HG03135 (cell line): Measurements from ENCODE around the gene MND1.
A peak's percentile ranks its signal among the peaks of the same experiment; 100 is the strongest.
"Not testable (repeated sequence)": the region's sequence is repeated elsewhere in the genome, so short reads cannot be mapped to it uniquely, and the experiment has no call there.

ENCODE experiments used
- ATAC-seq: cut with Tn5 transposase; IDR thresholded peaks from one replicate; pipeline ENCODE4 v1.9.1; 2021; ENCODE audit warnings: mild to moderate bottlenecking, moderate library complexity; ENCODE audit not compliant: unreplicated experiment

Gene MND1

DNA sequence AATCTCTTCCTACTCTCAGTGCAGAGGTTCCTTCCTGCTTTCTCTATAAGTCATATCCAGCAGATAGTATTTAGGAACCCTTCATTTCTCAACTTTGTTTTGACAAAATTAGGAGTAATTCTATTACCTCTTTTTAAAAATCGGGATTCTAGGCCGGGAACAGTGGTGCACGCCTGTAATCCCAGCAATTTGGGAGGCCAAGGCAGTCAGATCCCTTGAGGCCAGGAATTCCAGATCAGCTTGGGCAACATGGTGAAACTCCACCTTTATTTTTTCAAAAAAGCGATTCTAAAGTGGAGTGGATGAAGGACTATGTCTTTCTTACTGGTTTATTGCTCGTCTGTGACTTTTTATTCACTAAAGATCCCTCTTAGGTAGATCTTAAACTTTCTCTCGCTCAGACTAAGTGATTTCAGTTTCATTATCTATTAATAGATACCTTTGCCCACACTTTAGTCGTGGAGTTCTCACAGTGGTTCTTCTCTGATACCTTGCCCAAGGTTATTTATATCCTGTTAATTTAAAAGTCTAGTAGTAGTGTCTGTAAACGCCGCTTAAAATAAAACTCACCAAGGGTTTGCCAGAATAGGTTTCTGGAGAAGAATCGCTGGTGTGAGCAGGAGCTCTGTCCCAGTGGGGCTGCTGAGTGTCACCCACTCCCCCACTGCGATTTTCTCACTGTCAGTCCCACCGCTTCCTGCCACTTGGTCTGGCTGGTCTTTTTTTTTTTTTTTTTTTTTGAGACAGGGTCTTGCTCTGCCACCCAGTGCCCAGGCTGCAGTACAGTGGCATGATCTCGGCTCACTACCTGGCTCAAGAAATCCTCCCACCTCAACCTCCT, 94.6 kb downstream of the MND1 start:
- ATAC-seq = peak; percentile 75

DNA sequence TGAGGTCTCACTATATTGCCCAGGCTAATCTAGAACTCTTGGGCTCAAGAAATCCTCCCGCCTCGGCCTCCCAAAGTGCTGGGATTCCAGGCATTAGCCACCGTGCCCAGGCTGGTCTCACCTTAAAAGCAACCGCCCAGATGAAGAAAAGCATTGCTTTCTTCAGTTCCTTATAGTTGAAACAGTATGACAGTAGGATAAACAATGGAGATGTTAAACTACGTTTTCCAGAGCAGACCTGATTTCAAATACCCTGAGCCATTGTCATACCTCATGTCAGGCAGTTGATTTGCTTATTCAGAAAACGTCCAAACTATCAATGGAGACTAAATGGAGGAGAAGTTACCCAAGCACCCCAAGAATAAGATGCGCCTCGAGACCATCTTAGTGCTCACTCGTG, 95.3 kb downstream of the MND1 start:
- peak; percentile 7 for ATAC-seq

DNA sequence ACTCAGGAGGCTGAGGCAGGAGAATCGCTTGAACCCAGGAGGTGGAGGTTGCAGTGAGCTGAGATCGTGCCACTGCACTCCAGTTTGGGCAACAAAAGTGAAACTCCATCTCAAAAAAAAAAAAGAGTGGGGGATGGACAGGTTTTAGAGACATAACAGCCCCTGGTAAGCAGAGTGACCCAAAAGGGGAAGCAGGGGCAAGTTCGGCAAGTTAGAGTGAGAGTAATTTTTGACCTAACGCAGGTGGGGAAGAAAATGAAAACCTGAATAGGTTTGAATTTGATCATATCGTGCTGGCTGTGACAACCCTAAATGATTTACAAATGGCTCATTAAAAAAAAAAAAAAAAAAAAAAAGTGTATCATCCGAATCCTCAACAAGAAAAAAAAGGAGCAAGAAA, 96.0 kb downstream of the MND1 start:
- no peak for ATAC-seq

DNA sequence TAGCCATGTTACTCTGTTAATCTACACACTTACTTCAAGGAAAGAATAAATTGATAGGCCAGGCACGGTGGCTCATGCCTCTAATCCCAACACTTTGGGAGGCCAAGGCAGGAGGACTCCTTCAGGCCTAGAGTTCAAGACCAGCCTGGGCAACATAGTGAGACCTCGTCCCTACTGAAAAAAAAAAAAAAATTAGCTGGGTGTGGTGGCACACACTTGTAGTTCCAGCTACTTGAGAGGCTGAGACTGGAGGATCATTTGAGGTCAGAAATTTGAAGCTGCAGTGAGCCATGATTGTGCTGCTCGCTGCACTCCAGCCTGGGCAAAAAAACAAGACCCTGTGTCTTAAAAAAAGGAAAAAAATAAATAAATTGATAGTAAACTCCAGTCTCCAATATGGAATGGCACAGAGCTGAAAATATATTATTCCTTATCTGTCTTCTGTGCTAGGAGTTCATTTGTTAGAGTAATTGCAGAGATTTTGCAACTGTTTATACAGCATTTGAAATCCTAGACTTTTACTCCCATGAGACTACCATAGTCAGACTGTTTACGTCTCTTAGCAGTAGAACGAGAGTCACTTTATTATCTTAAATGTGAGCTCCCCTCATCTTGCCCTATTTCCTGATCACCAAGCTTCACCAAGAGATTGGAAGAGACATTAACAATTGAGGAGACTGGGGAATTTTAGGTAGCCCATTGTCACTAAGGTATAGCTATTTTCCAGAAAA, 102.9 kb downstream of the MND1 start:
- ATAC-seq = no peak

DNA sequence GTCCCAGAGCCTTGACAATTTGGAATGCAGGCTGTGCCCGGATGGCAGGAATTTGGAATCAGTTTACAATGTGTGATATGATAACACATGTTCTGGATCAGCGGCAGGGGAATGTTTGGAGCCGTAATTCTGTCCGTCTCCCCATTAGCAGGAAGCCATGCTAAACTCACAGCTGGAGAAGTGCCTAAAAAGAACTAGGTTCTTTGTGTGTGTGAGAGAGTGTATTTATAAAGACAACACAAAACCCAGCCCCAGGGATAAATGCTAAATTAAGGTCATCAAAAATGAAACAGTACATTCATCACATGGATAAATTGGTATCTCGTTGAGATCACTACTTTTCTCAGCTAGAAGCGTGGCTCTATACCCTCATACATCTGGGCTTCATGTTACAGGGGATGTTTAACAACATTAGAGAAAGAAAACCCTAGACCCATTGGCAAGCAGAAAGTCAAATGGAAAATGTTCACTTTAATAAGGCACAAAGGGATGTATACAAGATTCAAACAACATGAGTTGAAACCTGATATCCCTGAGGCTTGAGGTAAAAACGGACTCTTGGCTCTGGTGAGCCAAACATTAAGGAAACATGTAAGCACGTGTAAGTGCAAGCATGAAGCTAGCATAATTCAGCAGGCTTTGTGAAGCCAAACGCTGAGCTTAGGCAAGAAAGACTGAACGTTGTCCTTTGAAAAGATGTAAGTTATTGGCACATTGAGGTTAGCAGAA, 103.7 kb downstream of the MND1 start:
- no peak for ATAC-seq

DNA sequence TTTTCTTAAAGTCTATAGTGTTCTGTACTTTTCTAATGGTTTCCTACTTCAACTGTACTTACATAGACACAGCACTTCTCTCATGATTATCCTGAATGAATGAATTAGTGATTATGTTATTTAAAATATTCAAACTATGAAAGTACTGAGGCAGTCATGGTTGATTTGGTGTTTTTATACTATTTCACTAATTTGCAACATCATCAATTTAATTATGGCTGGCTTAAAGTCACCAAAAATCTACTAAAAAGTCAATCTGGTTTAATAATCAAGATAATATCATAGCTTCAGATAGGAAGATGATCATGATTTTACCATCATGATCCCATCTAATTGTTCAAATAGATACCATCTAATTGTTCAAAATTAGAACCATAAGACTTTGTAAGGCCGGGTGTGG, 104.8 kb downstream of the MND1 start:
- no peak for ATAC-seq

DNA sequence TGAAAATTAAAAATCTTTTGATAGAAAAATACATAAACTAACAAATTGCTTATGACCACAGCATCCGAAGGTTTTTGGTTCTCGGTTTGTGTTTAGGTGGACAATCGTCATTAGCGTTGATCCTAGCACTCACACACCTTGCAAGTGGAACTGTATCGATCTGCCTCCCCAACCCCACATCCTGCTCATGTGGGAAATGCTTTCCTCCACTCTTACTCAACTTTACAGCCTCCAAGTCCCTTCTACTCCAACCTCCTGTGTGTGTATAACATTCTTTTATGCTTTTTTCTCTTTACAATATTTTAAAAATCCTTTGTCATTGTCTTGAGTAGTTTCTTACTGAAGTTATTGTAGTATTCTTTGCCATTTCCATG, 106.0 kb downstream of the MND1 start:
- peak; percentile 27 for ATAC-seq

DNA sequence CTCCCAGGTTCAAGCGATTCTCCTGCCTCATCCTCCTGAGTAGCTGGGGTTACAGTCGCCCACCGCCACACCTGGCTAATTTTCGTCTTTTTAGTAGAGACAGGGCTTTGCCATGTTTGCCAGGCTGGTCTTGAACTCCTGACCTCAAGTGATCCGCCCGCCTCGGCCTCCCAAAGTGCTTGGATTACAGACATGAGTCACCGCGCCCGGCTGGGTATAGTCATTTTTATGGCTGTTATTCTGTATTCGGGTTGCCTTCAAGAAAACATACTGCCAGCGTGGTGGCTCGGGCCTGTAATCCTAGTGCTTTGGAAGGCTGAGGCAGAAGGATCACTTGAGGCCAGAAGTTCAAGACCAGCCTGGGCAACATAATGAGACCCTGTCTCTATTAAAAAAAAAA, 106.7 kb downstream of the MND1 start:
- ATAC-seq = not testable (repeated sequence)

DNA sequence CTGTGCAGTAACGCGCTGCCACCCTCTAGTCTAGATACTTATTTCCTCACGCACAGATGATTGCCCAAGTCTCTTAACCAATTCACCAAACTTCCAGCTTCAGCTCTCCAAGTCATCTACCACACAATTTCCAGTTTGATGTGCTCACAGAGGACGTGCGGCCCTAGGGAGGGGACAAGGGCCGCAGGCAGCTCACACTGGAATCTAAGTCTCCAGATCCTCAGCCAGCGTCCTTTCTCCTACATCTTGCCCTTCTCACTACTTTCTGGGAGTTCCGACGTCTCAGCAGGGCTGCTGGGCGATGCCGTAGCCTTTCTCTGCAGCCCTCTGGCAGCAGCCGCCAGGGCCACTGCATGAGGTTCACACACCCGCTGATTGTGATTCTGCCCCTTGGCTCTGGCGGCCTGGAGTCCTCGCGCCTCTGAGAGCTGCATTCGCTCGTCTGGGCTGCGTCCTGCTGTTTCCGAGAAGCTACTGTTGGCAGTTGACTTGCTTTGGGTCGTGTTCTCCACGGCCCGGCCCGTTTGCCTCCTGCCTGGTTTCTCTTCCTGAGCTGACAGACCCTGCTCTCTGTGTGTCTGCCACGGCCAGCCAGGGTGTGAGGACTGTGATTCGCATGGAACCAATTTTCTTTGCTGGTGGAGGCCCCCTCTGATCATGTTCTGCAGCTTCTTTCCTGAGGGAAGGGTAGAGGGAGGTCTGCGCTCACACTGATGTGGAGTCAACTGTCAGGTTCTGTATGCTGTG, 107.6 kb downstream of the MND1 start:
- no peak for ATAC-seq

DNA sequence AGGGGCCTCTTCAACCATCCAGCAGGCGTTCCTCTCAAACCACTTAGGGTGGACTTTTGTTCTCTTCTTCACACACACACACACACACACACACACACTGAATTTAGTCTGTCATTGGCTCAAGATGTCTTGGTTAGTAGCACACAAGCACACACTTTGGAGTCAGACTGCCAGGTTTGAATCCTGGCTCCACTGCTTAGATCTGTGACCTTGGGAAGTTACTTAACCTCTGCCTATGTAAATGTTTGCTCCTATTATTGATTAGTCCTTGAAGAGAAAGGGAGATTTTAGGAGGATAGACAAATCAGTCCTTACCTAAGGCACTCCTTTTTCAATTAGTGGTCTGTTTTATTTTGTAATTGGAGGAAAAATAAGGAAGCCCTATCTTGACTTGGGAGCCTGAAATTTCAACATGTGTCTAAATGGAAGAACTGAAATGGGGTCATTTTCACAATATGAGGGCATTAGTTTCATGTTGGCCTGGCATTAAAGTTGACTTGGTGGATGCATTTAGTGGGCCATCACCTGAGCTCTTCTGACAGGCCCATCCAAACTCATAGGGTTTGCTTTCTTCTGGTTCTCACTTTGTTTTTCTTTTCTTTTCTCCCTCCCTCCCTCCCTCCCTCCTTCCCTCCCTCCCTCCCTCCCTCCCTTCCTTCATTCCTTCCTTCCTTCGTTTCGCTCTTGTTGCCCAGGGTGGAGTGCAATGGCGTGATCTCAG, 108.3 kb downstream of the MND1 start:
- ATAC-seq = no peak

DNA sequence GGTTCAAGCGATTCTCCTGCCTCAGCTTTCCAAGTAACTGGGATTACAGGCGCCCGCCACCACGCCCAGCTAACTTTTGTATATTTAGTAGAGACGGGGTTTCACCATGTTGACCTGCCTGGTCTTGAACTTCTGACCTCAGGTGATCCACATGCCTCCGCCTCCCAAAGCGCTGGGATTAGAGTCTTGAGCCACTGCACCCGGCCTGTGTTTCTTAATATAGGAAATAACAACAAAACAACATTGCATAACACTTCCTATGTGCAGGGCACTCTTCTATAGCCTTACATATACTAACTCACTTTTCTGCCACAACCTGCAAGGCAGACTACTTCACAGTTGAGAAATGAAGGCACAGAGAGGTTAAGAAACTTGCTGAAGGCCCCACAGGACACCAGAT, 108.9 kb downstream of the MND1 start:
- no peak for ATAC-seq

DNA sequence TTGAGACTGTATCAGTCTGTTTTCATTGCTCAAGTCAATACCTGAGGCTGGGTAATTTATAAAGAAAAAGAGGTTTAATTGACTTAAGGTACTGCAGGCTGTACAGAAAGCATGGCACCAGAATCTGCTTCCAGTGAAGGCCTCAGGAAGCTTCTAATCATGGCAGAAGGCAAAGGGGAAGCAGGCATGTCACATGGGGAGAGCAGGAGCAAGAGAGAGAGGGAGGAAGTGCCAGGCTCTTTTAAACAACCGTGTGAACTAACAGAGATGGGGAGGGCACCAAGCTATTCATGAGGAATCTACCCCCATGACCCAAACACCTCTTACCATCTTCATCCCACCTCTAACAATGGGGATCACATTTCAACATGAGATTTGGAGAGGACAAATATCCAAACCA, 114.5 kb downstream of the MND1 start:
- no peak for ATAC-seq

DNA sequence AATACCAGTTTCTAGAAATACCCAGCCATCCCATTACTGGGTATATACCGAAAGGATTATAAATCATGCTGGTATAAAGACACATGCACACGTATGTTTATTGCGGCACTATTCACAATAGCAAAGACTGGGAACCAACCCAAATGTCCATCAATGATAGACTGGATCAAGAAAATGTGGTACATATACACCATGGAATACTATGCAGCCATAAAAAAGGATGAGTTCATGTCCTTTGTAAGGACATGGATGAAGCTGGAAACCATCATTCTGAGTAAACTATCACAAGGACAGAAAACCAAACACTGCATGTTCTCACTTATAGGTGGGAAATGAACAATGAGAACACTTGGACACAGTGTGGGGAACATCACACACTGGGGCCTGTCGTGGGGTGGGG, 117.1 kb downstream of the MND1 start:
- ATAC-seq = not testable (repeated sequence)

DNA sequence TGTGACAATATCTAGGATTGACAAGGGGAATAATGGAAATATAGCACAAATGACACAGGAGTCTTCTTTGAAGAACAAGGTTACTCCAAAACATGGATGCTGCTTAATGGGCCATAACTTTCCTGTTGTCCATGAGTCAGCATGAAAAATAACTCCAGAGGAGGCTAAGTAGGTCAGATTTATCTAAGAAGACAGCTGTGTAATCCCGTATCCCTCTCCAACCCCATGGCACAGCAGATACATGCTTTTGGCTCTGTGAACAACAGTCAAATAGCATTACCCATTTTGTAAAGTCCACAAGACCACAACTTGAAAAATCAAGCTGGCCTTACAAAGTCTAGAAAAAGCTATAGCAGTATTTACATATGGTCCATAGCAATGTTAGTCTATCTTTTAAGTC, 119.6 kb downstream of the MND1 start:
- no peak for ATAC-seq
